Measurements from ENCODE around the gene FRMD8.
A peak's percentile ranks its signal among the peaks of the same experiment; 100 is the strongest.
"Not testable (repeated sequence)": the region's sequence is repeated elsewhere in the genome, so short reads cannot be mapped to it uniquely, and the experiment has no call there.

Gene FRMD8

DNA sequence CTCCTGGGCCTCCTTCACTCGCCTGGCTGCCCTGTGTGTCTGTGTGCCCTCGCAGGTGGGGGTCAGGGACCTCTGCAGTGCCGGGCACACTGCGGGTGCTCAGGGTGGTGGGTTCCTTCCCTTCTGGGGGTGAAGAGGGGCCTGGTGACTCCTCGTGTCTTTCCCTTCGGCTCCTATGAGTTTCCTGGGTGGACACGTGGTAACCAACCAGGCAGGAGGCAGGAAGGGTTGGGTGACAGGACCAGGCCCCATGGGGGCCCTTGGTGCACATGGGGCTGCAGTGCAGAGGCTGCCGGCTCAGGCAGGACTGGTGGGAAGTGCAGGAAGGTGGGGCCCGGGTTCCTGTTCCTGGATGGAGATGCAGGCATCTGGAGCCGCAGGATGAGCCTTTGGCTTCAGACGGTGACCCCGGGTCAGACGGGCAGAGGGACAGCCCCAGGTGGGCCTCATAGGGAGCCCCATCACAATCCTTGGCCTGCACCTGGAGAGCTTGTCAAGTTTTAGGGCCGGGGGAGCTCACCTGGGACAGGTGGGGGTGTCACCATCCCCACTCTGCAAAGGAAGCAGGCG, 9.6 kb downstream of the FRMD8 start:
- DNase-seq = no peak

DNA sequence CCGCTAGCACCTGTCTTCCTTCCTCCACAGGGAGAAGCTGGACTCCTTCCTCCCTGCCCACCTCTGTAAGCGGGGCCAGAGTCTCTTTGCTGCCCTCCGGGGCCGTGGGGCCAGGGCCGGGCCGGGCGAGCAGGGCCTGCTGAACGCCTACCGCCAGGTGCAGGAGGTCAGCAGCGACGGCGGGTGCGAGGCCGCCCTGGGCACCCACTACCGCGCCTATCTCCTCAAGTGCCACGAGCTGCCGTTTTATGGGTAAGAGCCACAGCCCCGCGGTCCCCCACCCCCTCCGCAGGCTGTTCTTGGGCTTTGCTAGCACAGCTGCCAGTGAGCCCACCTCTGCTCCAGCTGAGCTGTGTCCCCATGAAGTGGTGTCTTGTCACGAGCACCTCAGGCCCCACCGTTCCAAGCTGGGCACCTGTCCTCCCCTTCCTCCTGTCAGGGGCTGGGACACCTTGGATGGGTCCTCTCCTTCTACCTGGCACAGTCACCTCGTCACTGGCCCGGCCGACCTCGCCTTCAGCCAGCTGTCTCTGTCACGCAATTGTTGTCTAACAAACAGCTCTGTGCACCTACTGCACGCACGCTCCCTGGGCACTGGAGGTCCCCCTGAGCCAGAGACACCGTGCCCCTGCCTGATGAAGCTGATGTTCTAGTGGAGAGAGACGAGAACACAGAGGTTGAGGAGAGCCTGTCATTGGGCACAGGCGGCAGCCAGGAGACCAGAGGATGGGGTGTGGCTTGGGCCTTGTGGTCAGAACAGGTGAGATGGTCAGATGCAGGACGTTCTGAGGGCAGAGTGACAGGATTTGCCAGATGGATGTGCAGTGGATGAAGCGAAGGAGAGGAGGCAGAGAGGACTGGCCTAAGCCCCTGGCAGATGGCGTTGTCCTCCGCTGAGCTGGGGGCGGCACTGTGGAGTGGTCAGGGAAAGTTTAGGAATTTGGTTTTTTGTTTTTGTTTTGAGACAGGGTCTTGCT, 10.6 kb downstream of the FRMD8 start:
- no peak for DNase-seq

DNA sequence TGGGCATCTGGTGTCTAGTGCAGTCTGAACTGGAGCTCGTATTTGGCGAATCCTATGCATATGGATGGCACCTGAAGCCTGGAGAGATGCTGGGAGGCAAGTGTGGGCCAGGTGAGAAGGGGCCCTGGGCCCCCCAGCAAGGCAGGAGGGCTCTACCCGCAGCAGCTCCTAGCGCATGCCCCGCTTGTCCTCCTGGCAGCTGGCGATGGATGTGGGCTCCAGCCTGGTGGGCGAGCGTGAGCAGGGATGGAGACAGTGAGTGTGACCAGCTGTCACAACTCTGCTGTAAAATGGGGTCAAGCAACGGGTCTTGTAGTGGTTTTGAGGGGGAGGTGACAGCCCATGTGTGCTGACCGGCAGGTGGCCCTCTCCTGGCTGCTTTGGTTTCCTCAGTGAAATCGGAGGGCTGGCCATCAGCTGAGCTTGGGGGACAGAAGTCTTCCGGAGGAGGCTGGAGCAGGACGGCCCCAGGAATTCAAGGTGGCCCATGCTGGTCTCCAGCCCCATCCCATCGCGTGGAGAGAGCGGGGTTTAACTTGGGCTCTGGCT, 12.0 kb downstream of the FRMD8 start:
- no peak for DNase-seq

DNA sequence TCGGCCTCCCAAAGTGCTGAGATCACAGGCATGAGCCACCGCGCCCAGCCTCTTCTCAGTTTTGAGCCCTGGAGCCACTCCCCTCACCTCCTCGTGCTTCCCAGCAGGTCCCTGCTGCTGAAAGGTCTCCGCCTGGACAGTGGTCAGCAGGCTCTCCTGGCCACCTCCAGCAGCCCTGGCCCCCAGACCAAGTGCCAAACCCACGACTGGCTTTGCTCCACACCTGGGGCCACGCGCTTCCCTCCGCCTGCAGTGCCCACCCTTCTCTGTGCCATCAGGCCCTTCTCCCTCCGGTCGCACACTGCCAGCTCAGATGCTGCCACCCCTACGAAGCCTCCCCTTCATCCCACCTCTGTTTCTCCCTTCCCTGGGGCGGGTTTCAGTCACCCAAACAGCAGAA, 12.8 kb downstream of the FRMD8 start:
- DNase-seq = no peak

DNA sequence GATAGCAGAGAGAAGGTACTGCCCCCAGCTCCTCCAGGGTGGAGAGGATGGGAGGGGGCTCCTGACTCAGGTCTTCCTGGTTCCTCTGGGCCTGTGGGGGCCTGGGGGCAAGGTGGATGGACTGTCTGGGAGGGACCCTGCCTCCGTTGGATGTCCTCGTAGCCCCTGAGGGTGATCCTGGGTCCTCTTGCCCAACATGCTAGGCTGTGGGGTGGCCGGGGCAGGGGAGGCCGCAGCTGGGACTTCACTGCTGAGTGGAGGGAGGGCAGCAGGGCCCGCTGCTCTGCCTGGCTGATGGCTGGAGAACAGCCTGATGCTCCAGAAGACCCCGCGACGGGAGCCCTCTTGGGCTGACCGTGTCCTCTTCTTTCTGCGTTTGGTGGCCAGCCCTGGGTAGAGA, 13.4 kb downstream of the FRMD8 start:
- no peak for DNase-seq

DNA sequence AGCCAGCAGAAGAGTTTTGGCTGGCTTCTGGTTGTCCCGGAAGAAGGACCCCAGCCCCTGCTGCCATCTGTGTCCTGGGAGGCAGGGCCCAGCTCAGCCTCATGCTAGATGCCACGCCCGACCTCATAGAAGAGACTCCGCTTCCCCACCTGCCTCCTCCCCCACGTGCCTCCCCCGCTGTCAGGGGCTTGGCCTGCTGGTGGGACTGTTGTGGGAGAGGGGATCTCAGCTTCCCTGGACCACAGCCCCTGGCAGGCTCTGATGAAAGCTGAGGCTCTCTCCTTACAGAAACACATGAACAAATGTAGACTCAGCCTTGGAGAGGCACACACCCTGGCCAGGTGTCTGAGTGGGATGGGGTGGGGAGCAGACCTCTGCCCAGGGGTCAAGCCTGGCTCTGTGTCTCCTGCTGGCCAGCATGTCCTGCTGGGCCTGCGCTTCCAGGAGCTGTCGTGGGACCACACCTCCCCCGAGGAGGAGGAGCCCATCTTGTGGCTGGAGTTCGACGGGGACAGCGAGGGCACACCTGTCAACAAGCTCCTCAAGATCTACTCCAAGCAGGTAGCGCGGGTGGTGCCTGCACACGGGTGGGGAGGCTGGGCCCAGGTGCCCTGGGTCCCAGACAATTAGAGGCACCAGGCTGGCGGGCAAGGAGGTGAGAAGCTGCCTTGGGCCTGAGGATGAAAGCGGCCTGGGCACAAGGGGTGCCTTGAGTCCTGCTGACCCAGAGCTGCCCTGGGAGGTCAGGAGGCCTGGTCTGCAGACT, 14.1 kb downstream of the FRMD8 start:
- no peak for DNase-seq

DNA sequence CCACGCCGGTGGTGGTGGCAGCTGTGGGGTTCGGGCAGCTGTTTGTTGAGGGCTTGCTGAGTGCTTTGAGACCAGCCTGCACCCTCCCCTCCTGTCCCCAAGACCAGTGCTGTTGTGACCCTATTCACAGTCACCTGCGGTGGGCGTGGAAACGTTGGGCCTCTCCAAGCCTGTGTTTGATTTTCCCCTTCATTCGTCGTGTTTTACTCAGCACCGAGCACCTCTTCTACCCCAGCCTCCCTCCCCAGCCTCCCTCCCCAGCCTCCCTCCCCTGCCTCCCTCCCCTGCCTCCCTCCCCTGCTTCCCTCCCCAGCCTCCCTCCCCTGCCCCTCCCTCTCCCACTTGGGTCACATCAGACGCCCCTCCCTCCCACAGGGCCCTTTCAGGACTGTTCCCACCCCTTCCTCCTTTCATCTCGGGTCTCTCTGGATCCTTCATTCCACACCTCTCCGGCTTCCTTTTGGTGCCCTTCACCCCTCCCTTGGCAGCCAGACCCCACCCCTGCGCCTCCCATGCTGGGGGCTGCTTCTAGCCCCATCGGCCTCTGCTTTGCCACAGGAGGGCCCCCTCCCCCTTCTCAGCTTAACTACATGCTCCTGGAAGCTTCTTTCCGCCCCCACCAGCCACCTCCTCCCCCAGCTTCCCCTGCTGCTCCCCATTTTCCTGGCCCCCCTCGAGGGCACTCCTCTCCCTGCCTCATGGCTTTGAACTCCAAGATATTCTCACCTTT, 14.8 kb downstream of the FRMD8 start:
- no peak for DNase-seq

DNA sequence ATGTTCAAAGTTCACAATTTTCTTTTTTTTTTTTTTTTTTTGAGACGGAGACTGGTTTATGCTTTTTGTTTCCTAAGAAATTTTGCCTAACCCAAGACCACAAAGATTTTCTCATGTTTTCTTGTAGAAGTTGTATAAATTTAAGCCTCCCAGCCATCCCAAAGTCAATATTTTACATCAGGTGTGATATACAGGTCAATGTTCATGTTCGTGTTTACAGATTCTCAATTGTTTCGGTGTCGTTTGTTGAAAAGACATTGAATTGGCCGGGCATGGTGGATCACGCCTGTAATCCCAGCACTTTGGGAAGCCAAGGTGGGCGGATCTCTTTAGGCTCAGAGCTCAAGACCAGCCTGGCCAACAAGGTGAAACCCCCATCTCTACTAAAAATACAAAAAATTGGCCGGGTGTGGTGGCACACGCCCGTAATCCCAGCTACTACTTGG, 15.4 kb downstream of the FRMD8 start:
- no peak for DNase-seq

DNA sequence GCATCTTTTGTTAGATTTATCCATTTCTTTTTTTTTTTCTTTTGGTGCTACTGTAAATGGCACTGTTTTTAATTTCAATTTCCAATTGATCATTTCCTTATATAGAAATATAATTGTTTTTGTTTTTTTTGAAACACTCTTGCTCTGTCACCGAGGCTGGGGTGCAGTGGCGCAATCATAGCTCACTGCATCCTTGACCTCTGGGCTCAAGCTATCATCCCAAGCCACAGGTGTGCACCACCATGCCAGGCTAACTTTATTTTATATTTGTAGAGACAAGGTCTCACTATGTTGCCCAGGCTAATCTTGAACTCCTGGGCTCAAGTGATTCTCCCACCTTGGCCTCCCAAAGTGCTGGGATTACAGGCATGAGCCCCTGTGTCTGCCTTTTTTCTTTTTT, 16.4 kb downstream of the FRMD8 start:
- DNase-seq = no peak

DNA sequence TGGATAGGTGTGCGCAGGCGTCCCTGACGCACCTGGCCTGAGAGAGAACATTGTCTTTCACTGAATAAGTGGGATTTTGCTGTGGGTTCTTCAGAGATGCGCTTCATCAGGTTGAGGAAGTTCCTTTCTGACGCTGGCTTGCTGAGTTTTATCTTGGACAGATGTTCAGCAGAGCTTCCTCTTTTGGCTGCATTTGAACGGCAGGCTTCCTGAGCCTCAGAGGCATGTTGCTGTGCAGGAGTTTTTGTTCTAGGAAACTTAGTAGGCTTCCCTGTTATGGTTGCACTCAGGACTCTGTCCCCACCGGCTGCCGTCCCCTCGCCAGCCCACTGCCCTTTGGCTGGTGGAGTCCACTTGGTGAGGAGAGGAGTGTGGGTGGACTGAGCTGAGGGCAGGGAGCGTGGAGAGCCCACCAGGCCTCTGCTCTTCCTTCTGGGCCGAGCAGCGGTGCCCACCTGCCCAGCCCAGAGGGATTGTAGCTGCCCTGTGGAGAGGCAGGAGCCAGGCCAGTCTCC, 17.2 kb downstream of the FRMD8 start:
- DNase-seq = peak; percentile 88

DNA sequence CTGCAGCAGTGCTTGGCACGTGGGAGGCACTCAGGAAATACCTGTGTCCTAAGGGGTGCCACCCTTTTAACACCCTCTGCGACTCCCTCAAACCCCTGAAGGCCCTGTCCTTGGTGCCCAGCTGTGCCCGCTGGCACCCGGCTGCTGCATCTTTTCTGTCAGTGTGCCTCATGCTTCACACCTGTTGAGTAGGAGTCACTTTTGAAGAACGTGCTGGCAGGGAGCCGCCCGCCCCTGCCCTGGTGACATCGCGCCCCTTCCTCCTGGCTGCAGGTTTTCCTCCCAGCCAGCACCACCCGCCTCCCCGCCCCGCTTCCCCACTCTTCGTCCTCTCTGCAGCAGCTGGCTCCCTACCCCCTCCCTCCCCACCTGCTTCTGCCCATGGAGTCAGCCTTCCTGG, 17.8 kb downstream of the FRMD8 start:
- no peak for DNase-seq

DNA sequence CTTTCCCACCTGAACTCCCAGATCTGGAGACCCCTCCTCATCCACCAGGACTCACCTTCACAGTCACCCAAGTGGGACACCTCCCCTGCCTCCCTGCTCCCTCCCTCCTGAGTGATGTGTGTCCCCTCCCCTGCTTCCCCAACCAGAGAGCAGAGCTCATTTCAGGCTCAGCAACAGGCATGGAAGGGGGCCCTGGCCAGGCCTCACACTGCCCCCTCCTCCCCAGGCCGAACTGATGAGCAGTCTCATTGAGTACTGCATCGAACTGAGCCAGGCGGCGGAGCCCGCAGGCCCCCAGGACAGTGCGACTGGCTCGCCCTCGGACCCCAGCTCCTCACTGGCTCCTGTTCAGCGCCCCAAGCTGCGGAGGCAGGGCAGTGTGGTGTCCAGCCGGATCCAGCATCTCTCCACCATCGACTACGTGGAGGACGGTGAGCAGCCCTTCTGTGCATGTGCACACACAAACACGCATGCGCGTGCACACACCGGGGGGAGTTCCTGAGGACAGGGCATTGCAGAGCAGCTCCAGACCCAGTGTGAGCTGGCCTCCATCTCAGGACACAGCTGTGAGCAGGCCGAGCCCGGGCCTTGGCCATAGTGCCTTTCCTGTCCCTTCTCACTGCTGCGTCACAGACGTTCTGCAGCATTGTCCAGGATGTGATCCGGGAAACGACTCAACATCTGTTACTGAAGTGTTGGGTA, 18.4 kb downstream of the FRMD8 start:
- no peak for DNase-seq

DNA sequence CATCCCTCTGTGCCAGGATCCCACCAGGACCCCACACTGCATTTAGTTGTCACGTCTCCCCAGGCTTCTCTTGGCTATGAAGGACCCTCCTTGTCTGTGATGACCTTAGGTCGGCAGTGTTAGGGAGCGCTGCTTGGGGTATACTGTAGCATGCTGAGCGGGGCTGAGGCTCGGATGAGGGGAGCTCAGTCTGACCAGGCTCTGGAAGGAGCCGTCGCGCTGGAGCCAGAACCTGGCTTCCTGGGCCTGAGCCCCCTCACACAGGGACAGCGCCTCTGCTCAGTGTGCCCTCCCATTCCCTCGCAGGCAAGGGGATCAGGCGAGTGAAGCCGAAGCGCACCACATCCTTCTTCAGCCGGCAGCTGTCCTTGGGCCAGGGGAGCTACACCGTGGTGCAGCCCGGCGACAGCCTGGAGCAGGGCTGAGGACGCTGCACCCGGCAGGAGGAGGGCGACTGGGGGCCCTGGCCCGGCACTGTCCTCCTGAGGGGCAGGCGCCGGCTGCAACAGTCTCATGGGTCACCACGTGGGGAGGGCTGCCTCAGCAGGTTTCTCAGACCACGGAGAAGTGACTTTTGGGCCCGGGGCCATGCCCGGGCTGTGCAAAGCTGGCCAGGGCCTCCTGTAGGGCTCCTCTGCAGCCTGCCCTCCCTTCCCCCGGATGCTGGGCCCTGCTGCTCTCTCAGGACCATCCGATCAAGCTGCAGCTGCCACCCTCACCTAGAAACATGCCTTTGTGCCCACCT, 24.7 kb downstream of the FRMD8 start:
- DNase-seq = no peak

DNA sequence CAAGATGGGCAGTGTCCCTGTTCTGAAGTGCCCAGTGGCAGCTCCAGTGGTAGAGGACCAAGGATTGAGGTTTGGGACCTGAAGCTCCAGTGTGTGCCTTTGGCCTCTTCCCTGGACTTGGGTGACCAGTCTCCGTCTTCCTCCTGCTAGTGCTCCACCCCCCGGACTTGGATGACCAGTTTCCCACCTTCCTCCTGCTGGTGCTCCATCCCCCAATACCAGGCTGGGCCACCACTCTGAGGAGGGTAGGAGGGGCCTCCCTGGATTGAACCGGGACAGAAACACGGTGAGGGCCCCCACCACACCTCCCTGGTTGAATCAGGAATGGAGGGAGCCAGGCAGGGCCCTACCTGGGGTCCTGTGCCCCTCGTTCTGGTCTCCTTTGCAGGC, 25.2 kb downstream of the FRMD8 start:
- DNase-seq = no peak

DNA sequence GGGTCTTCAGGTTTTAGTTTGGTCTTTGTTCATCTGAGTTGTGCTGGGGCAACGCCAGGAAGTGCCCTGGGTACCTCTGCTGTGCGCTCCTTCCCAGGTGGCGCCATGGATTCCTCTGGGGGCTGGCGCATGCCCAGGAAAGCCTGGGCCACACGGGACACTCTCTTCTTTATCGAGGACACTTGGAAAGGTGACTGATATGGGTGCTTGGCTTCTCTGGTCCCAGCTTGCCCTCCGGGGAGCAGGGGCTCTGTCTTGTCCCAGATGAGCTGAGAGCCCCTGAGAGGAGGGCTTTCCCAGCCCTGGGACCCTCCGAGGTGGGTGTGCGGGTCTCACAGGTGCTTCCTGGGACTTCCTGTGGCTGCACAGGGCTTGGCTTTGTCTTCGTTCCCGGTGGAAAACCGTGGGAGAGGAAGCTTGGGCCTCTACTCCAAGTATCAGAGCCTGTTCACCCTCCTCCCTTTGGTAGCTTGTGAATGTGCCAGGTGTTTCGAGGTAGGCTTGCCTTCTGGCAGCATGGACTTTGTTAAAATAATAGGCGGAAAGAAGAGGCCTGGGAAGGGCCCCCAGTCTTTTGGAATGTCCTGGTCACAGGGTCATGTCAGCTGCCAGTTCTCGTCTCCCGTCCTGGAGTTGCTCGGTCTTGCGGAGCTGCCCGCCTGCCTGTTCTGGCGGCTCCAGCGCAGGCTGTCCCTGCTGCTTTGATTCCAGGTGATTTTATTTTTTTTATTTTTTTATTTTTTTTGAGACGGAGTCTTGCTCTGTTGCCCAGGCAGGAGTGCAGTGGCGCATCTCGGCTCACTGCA, 26.0 kb downstream of the FRMD8 start:
- no peak for DNase-seq

DNA sequence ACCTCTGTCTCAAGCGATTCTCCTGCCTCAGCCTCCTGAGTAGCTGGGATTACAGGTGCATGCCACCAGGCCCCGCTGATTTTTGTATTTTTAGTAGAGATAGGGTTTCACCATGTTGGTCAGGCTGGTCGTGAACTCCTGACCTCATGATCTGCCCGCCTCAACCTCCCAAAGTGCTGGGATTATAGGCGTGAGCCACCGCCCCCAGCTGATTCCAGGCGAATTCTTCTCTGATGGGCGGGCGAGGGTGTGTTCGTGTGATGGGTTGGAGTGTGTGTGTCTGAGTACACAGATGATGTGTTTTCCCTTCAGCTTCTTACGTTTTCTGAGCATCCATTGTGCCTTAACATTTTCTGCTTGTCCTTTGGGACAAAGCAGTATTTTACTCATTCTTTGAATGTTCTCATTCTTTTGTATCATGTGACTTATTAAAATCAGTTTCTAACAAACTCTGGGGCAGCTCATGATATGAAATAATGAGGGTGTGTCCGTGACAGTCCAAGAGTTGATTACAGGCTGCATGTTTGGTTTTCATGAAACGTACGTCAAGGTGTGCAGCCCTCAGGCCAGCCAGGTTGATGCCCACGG, 26.7 kb downstream of the FRMD8 start:
- not testable (repeated sequence) for DNase-seq

DNA sequence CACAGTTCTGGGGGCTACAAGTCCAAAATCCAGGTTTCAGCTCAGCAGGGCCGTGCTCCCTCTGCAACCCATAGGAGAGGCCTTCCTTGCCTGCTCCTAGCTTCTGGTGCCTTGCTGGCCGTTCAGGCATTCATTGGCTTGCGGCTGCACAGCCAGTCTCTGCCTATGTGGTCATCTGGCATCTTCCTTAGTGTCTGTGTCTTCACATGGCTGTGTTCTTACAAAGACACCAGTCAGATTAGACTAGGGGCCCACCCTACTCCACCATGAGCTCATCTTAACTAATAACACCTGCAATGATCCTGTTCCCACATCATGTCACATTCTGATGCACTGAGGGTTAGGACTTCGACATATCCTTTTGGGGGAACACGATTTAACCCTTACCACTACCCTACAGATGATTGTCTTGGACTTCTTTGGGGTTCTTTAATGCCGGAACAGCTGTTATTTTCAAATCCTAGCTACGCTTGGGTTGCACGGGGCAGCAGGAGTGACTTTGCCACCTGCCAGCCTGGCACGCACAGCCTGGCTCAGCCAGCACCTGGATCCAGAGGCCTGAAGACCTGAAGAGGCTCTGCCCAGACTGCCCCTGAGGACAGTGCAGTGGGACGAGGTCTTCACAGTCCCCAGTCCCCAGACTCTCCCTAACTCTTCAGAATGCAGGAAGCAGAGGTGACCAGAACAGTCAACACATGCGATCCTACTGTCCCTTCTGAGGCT, 28.5 kb downstream of the FRMD8 start:
- DNase-seq = no peak

DNA sequence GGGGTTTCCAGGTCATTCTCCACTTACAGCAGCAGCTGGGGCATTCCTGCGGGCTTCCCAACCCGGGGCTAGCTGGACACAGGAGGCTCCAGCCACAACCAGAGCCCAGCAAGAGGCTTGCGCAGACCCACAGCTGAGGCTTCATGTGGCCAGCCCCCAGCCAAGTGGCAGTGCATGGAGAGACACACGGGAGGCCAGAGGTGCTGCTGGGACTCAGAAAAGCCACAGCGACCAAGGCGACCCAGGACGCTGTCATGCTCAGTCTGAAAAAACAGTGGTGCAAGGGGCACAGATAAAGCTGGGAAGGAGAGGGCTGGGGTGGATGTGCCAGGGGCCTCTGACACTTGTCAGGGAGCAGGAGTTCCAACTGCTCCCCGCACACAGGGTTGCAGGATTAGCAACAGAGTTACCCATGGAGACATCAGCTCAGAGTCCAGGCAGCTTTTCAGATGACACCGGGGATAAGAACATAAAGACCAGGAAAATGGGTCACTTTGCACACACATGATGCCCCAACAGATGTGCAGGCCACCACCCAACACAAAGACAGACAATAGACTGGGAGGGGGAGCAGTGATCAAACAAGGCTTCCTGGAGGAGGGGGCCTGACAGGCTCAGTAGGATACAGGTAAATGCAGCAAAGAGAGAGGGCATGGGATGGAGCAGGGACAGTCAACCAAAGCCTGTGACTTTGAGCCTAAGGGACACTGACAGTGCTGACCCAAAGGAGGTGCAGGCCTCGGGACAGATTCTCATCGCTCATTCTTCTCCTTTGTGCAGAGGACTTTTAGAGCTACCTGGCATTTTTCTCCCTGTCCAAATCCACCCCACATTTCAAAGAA, 29.3 kb downstream of the FRMD8 start:
- no peak for DNase-seq

Measured in KG1 (cell line).